HG03060 (cell line): ENCODE results near the gene SGCD.
"Not testable (repeated sequence)": the region's sequence is repeated elsewhere in the genome, so short reads cannot be mapped to it uniquely, and the experiment has no call there.

Experiments used
- ATAC-seq: cut with Tn5 transposase; IDR thresholded peaks from one replicate; pipeline ENCODE4 v1.9.1; 2021; ENCODE audit warnings: low read depth, moderate number of reproducible peaks; ENCODE audit not compliant: unreplicated experiment

Gene SGCD

GRCh38 chr5:156552855-156553358, 225.9 kb downstream of the SGCD start:
- ATAC-seq: no peak

- ATAC-seq: no peak
These were observed 229.9 kb downstream of the SGCD start for GRCh38 chr5:156556666-156557406.

- no peak for ATAC-seq
These were observed 233.0 kb downstream of the SGCD start for GRCh38 chr5:156560002-156560401.

GRCh38 chr5:156561651-156562050, 234.7 kb downstream of the SGCD start:
- no peak for ATAC-seq

- ATAC-seq: no peak
These were observed 243.7 kb downstream of the SGCD start for GRCh38 chr5:156570615-156571014.

GRCh38 chr5:156581725-156582124, 254.8 kb downstream of the SGCD start:
- no peak for ATAC-seq

GRCh38 chr5:156582193-156582598, 255.2 kb downstream of the SGCD start:
- ATAC-seq: no peak

- ATAC-seq: no peak
These were observed 257.9 kb downstream of the SGCD start for GRCh38 chr5:156584871-156585270.

- ATAC-seq: no peak
These were observed 259.0 kb downstream of the SGCD start for GRCh38 chr5:156585999-156586398.

GRCh38 chr5:156587012-156587411, 260.0 kb downstream of the SGCD start:
- ATAC-seq: no peak

- ATAC-seq: no peak
These were observed 261.3 kb downstream of the SGCD start for GRCh38 chr5:156588306-156588705.

- ATAC-seq: no peak
These were observed 262.4 kb downstream of the SGCD start for GRCh38 chr5:156589104-156589945.

GRCh38 chr5:156589946-156590216, 262.9 kb downstream of the SGCD start:
- ATAC-seq: no peak

- ATAC-seq: no peak
These were observed 264.0 kb downstream of the SGCD start for GRCh38 chr5:156590978-156591377.

GRCh38 chr5:156591631-156592030, 264.7 kb downstream of the SGCD start:
- no peak for ATAC-seq

- ATAC-seq: no peak
These were observed 266.6 kb downstream of the SGCD start for GRCh38 chr5:156593546-156593945.

- no peak for ATAC-seq
These were observed 267.4 kb downstream of the SGCD start for GRCh38 chr5:156594406-156594805.

GRCh38 chr5:156595132-156595787, 268.3 kb downstream of the SGCD start:
- no peak for ATAC-seq

- no peak for ATAC-seq
These were observed 270.3 kb downstream of the SGCD start for GRCh38 chr5:156597276-156597675.

GRCh38 chr5:156598964-156599363, 272.0 kb downstream of the SGCD start:
- no peak for ATAC-seq

- not testable (repeated sequence) for ATAC-seq
These were observed 283.6 kb downstream of the SGCD start for GRCh38 chr5:156610582-156610981.
